GM23338 (cell line): ENCODE data around the gene FAAP100. TPM values are rescaled to one million over a fixed set of nuclear protein-coding genes. Genes with fewer than 3 reads are reported as not detected.
A peak's percentile ranks its signal among the peaks of the same experiment; 100 is the strongest.

Experiments used
- ATAC-seq: fragments of 200-7000 bp; cut with Tn5 transposase; 3 replicates; pipeline ENCODE4 v1.9.1; 2020
- DNase-seq: peaks from one replicate; pipeline ENCODE4 v3.0.0-alpha.2; 2015; ENCODE audit warnings: low spot score
- H2AFZ ChIP-seq: fragments of 200-600 bp; sonication (generic); 2 replicates; pipeline ENCODE4 v1.8.0; 2016; ENCODE audit warnings: antibody characterized with exemption, mild to moderate bottlenecking, moderate library complexity
- H3F3A ChIP-seq: fragments of 200-600 bp; sonication (generic); replicated peaks from 2 replicates; pipeline ENCODE4 v1.8.0; 2017; ENCODE audit warnings: antibody characterized with exemption, mixed run types, low read depth
- H3K27ac ChIP-seq: fragments of 200-600 bp; sonication (generic); 2 replicates; pipeline ENCODE4 v1.6.1; 2016; ENCODE audit warnings: low read depth
- H3K27me3 ChIP-seq: fragments of 200-600 bp; sonication (generic); 2 replicates; pipeline ENCODE4 v1.8.0; 2016; ENCODE audit warnings: mild to moderate bottlenecking, mixed run types, moderate library complexity; ENCODE audit not compliant: insufficient read depth
- H3K36me3 ChIP-seq: fragments of 200-600 bp; sonication (generic); 2 replicates; pipeline ENCODE4 v1.8.0; 2016; ENCODE audit warnings: mild to moderate bottlenecking; ENCODE audit not compliant: insufficient read depth
- H3K4me1 ChIP-seq: fragments of 200-600 bp; sonication (generic); 2 replicates; pipeline ENCODE4 v1.8.0; 2016; ENCODE audit warnings: mild to moderate bottlenecking, moderate library complexity; ENCODE audit not compliant: insufficient read depth
- H3K4me2 ChIP-seq: fragments of 200-600 bp; sonication (generic); 2 replicates; pipeline ENCODE4 v1.7.1; 2017; ENCODE audit warnings: mixed run types
- H3K4me3 ChIP-seq: fragments of 200-600 bp; sonication (generic); 2 replicates; pipeline ENCODE4 v1.6.1; 2016; ENCODE audit warnings: mixed run types
- H3K79me2 ChIP-seq: fragments of 200-600 bp; sonication (generic); replicated peaks from 2 replicates; pipeline ENCODE4 v1.8.0; 2017; ENCODE audit warnings: mild to moderate bottlenecking; ENCODE audit not compliant: insufficient read depth
- H3K9me2 ChIP-seq: fragments of 200-600 bp; sonication (generic); 2 replicates; pipeline ENCODE4 v1.8.0; 2017; ENCODE audit not compliant: insufficient read depth
- H4K20me1 ChIP-seq: fragments of 200-600 bp; sonication (generic); replicated peaks from 2 replicates; pipeline ENCODE4 v1.8.0; 2017; ENCODE audit warnings: mild to moderate bottlenecking; ENCODE audit not compliant: insufficient read depth
- H3K27ac Mint-ChIP-seq: 2 replicates; pipeline ENCODE4 v1.8.0; 2020; ENCODE audit warnings: inconsistent platforms, mild to moderate bottlenecking, moderate library complexity, mixed read lengths
- H3K27me3 Mint-ChIP-seq: 3 replicates; pipeline ENCODE4 v1.8.0; 2022; ENCODE audit warnings: low read depth, mild to moderate bottlenecking, moderate library complexity, mixed read lengths, inconsistent platforms; ENCODE audit not compliant: insufficient read depth, poor library complexity
- H3K36me3 Mint-ChIP-seq: 3 replicates; pipeline ENCODE4 v1.8.0; 2021; ENCODE audit warnings: low read depth, mild to moderate bottlenecking, inconsistent platforms, moderate library complexity, mixed read lengths
- H3K4me1 Mint-ChIP-seq: 3 replicates; pipeline ENCODE4 v1.8.0; 2020; ENCODE audit warnings: mild to moderate bottlenecking, inconsistent platforms, mixed read lengths
- H3K4me3 Mint-ChIP-seq: 3 replicates; pipeline ENCODE4 v1.8.0; 2021; ENCODE audit warnings: moderate library complexity, mild to moderate bottlenecking, inconsistent platforms, mixed read lengths
- H3K9me3 Mint-ChIP-seq: 3 replicates; pipeline ENCODE4 v1.8.0; 2020; ENCODE audit warnings: moderate library complexity, mild to moderate bottlenecking, inconsistent platforms, mixed read lengths
- EZH2 ChIP-seq: fragments of 200-600 bp; sonication (generic); IDR thresholded peaks from one replicate; pipeline ENCODE4 v1.8.0; 2017; ENCODE audit warnings: antibody characterized with exemption, mild to moderate bottlenecking, low read depth; ENCODE audit not compliant: unreplicated experiment
- EZH2phosphoT487 ChIP-seq: fragments of 200-600 bp; sonication (generic); IDR thresholded peaks from one replicate; pipeline ENCODE4 v1.8.1; 2018; ENCODE audit warnings: antibody characterized with exemption; ENCODE audit not compliant: unreplicated experiment
- JUNB ChIP-seq: IDR thresholded peaks from one replicate; pipeline ENCODE4 v1.6.1; 2016; ENCODE audit warnings: antibody characterized with exemption; ENCODE audit not compliant: unreplicated experiment
- NANOG ChIP-seq: IDR thresholded peaks from 2 replicates; pipeline ENCODE4 v1.6.1; 2016; ENCODE audit warnings: antibody characterized with exemption, borderline replicate concordance
- POLR2AphosphoS5 ChIP-seq: IDR thresholded peaks from 2 replicates; pipeline ENCODE4 v1.6.1; 2016; ENCODE audit warnings: antibody characterized with exemption, low read depth
- STAT1 ChIP-seq: IDR thresholded peaks from one replicate; pipeline ENCODE4 v1.6.1; 2016; ENCODE audit warnings: antibody characterized with exemption; ENCODE audit not compliant: unreplicated experiment
- ZNF114 ChIP-seq: fragments of 250-450 bp; sonication (Bioruptor Pico); IDR thresholded peaks from 2 replicates; pipeline ENCODE4 v1.5.0; 2020; ENCODE audit warnings: mild to moderate bottlenecking, moderate library complexity
- ZNF331 ChIP-seq: fragments of 250-450 bp; sonication (Bioruptor Pico); IDR thresholded peaks from 2 replicates; pipeline ENCODE4 v1.5.0; 2020; ENCODE audit warnings: low read depth, mild to moderate bottlenecking, moderate library complexity
- polyA plus RNA-seq: library from polyadenylated mRNA; unstranded; fragments of >200 nt; fragmentation: Nextera tagmentation; extraction: Ambion mirVana; gene quantifications from 2 replicates; pipeline ENCODE4 v1.2.1, GENCODE V29; 2016
- total RNA-seq: library from RNA; depleted of rRNA; stranded (reverse); fragments of >200 nt; shearing (Covaris generic); gene quantifications from 2 replicates; pipeline ENCODE4 v1.2.3, GENCODE V29; 2014
- TF ChIP-seq, protein P1 (sequence below), 2 experiments: fragments of 200-600 bp in 1 of 2; sonication (generic) in 1 of 2; conservative IDR thresholded peaks; 2 replicates each; pipeline versions ENCODE4 v1.5.1 to v1.6.1; 2016 to 2017; ENCODE audit warnings: antibody characterized with exemption in 2 of 2, low read depth in 2 of 2, mild to moderate bottlenecking in 2 of 2, moderate library complexity in 1 of 2
- TF ChIP-seq, protein P2 (sequence below): IDR thresholded peaks from 2 replicates; pipeline ENCODE4 v1.6.1; 2016; ENCODE audit warnings: antibody characterized with exemption
- TF ChIP-seq, protein P3 (sequence below): IDR thresholded peaks from one replicate; pipeline ENCODE4 v1.6.1; 2018; ENCODE audit warnings: antibody characterized with exemption; ENCODE audit not compliant: unreplicated experiment

FAAP100 gene
- total and polyA plus RNA-seq, 2 experiments from 2014 or later = 16.0 to 50.5 TPM

DNA sequence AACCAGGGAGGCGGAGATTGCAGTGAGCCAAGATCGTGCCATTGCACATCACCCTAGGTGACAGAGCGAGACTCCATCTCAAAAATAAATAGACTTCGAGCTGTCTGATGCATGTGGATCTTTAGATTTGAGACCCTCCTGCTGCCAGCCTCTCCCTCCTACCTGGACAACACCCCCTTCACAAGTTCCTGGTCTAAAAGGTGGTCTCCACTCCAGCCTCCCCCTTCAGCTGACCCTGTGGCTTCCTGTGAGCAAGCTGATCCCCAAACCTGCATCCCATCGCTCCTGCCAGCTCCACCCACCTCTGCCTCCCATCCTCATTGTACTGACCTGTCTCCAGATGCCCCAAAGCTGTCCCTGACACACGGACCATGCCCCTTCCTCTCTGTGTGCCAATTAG is 27.1 kb upstream of the FAAP100 start:
- Histone ChIP-seq H3K4me2 (no peak overlapping the region), H3F3A (no peaks in the 10 kb centered on the region), H3K79me2 (peaks cover 5% of the 10 kb centered on the region), H4K20me1 (peaks cover 36% of the 10 kb centered on the region), H3K27ac (no peak overlapping the region), H3K4me3 (no peak overlapping the region), H3K27me3 (no peaks in the 10 kb centered on the region), H3K4me1 (no peaks in the 10 kb centered on the region), H2AFZ (no peak overlapping the region), H3K36me3 (peaks cover 24% of the 10 kb centered on the region), H3K9me2 (no peaks in the 10 kb centered on the region)
- H3K9me3 Mint-ChIP-seq = no peaks in the 10 kb centered on the region; the same call in 2 of the 3 replicates
- no peak for TF ChIP-seq EZH2
- no peak overlapping the region for H3K4me3 Mint-ChIP-seq
- H3K27me3 Mint-ChIP-seq = peaks cover 5% of the 10 kb centered on the region
- peaks cover 52% of the 10 kb centered on the region for H3K36me3 Mint-ChIP-seq
- H3K27ac Mint-ChIP-seq = no peak overlapping the region
- ATAC-seq = no peak
- no peak for DNase-seq
- no peaks in the 10 kb centered on the region; the same call in 2 of the 3 replicates for H3K4me1 Mint-ChIP-seq

DNA sequence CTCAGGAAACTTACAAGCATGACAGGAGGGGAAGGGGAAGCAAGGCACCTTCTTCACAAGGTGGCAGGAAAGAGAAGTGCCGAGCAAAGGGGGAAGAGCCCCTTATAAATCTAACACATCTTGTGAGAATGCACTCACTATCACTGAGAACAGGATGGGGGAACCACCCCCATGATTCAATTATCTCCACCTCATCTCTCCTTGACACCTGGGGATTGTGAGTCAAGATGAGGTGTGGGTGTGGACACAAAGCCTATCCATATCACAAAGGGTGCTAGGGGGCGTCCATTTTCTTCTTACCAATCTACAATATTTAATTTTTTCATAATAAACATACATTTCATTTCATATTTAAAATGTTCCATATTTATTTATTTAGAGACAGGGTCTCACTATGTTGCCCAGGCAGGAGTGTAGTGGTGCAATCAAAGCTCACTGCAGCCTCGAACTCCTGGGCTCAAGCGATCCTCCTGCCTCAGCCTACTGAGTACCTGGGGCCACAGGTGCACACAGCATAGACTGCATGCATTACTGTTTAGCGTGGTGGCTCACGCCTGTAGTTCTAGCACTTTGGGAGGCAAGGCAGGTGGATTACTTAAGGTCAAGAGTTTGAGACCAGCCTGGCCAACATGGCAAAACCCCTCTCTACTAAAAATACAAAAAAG is 26.5 kb upstream of the FAAP100 start:
- H4K20me1 ChIP-seq = peaks cover 30% of the 10 kb centered on the region
- H3K79me2 ChIP-seq = peaks cover 5% of the 10 kb centered on the region
- H3K4me1 ChIP-seq = no peaks in the 10 kb centered on the region
- H3K4me3 Mint-ChIP-seq = no peak overlapping the region; the same call in 2 of the 3 replicates
- no peak overlapping the region for H2AFZ ChIP-seq
- H3K27me3 Mint-ChIP-seq = peaks cover 5% of the 10 kb centered on the region
- H3K4me2 ChIP-seq = no peak overlapping the region
- peaks cover 52% of the 10 kb centered on the region for H3K36me3 Mint-ChIP-seq
- 0 out of 2 replicates have a peak overlapping the region, but pooled peaks have one; percentile 51 for H3K27ac Mint-ChIP-seq
- DNase-seq (no peak), ATAC-seq (no peak)
- peaks cover 18% of the 10 kb centered on the region for H3K36me3 ChIP-seq
- no peaks in the 10 kb centered on the region; the same call in 2 of the 3 replicates for H3K9me3 Mint-ChIP-seq
- no peak overlapping the region for H3K4me3 ChIP-seq
- H3K27me3 ChIP-seq = no peaks in the 10 kb centered on the region
- H3K9me2 ChIP-seq = no peaks in the 10 kb centered on the region
- no peaks in the 10 kb centered on the region; the same call in 2 of the 3 replicates for H3K4me1 Mint-ChIP-seq
- no peak overlapping the region for H3K27ac ChIP-seq
- no peaks in the 10 kb centered on the region for H3F3A ChIP-seq
- TF ChIP-seq NANOG (no peak), STAT1 (no peak), ZNF331 (no peak), POLR2AphosphoS5 (no peak), JUNB (no peak), EZH2 (no peak), ZNF114 (CRISPR knock-in tag) (no peak), EZH2phosphoT487 (no peak)
- TF ChIP-seq, protein P1, sequence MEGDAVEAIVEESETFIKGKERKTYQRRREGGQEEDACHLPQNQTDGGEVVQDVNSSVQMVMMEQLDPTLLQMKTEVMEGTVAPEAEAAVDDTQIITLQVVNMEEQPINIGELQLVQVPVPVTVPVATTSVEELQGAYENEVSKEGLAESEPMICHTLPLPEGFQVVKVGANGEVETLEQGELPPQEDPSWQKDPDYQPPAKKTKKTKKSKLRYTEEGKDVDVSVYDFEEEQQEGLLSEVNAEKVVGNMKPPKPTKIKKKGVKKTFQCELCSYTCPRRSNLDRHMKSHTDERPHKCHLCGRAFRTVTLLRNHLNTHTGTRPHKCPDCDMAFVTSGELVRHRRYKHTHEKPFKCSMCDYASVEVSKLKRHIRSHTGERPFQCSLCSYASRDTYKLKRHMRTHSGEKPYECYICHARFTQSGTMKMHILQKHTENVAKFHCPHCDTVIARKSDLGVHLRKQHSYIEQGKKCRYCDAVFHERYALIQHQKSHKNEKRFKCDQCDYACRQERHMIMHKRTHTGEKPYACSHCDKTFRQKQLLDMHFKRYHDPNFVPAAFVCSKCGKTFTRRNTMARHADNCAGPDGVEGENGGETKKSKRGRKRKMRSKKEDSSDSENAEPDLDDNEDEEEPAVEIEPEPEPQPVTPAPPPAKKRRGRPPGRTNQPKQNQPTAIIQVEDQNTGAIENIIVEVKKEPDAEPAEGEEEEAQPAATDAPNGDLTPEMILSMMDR (conservative IDR thresholded peaks at IDR 0.05; ENCODE audit: low read depth in 2 of 2) = no peak
- TF ChIP-seq, protein P2, sequence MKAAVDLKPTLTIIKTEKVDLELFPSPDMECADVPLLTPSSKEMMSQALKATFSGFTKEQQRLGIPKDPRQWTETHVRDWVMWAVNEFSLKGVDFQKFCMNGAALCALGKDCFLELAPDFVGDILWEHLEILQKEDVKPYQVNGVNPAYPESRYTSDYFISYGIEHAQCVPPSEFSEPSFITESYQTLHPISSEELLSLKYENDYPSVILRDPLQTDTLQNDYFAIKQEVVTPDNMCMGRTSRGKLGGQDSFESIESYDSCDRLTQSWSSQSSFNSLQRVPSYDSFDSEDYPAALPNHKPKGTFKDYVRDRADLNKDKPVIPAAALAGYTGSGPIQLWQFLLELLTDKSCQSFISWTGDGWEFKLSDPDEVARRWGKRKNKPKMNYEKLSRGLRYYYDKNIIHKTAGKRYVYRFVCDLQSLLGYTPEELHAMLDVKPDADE = no peak
- TF ChIP-seq, protein P3, sequence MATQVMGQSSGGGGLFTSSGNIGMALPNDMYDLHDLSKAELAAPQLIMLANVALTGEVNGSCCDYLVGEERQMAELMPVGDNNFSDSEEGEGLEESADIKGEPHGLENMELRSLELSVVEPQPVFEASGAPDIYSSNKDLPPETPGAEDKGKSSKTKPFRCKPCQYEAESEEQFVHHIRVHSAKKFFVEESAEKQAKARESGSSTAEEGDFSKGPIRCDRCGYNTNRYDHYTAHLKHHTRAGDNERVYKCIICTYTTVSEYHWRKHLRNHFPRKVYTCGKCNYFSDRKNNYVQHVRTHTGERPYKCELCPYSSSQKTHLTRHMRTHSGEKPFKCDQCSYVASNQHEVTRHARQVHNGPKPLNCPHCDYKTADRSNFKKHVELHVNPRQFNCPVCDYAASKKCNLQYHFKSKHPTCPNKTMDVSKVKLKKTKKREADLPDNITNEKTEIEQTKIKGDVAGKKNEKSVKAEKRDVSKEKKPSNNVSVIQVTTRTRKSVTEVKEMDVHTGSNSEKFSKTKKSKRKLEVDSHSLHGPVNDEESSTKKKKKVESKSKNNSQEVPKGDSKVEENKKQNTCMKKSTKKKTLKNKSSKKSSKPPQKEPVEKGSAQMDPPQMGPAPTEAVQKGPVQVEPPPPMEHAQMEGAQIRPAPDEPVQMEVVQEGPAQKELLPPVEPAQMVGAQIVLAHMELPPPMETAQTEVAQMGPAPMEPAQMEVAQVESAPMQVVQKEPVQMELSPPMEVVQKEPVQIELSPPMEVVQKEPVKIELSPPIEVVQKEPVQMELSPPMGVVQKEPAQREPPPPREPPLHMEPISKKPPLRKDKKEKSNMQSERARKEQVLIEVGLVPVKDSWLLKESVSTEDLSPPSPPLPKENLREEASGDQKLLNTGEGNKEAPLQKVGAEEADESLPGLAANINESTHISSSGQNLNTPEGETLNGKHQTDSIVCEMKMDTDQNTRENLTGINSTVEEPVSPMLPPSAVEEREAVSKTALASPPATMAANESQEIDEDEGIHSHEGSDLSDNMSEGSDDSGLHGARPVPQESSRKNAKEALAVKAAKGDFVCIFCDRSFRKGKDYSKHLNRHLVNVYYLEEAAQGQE = no peak
